Heart right ventricle (tissue), 16 donors: ENCODE measurements around the gene LEMD3. TPM values are rescaled to one million over a fixed set of nuclear protein-coding genes. Genes with fewer than 3 reads are reported as not detected.
A peak's percentile ranks its signal among the peaks of the same experiment; 100 is the strongest.

Source experiments
- ATAC-seq, 8 donors: fragments of 200-7000 bp; cut with Tn5 transposase; one replicate each; pipeline ENCODE4 v1.9.1; 2020; ENCODE audit warnings: mild to moderate bottlenecking in 8 of 8, moderate library complexity in 8 of 8, moderate number of reproducible peaks in 1 of 8
- DNase-seq, 2 donors: peaks; one replicate each; pipeline ENCODE4 v3.0.0-alpha.2; 2020
- H3K27ac ChIP-seq, 10 donors: fragments of 200-600 bp; sonication (generic) in 2 of 10; one replicate each; pipeline versions ENCODE4 v1.5.0 to v1.8.0; 2020 to 2022; ENCODE audit warnings: mild to moderate bottlenecking in 3 of 10
- H3K27me3 ChIP-seq, 7 donors: fragments of 200-600 bp; one replicate each; pipeline ENCODE4 v1.8.0; 2021 to 2022; ENCODE audit warnings: mild to moderate bottlenecking in 2 of 7
- H3K36me3 ChIP-seq, 9 donors: fragments of 200-600 bp; sonication (generic) in 1 of 9; one replicate each; pipeline versions ENCODE4 v1.5.0 to v1.8.0; 2020 to 2022; ENCODE audit warnings: mild to moderate bottlenecking in 2 of 9
- H3K4me1 ChIP-seq, 9 donors: fragments of 200-600 bp; sonication (generic) in 1 of 9; one replicate each; pipeline versions ENCODE4 v1.5.0 to v1.8.0; 2020 to 2022; ENCODE audit warnings: mild to moderate bottlenecking in 4 of 9
- H3K4me3 ChIP-seq, 10 donors: fragments of 200-600 bp; sonication (generic) in 2 of 10; one replicate each; pipeline versions ENCODE4 v1.5.0 to v1.8.0; 2020 to 2022; ENCODE audit warnings: mild to moderate bottlenecking in 7 of 10, moderate library complexity in 2 of 10
- H3K9me3 ChIP-seq, 11 donors: fragments of 200-600 bp in 10 of 11; sonication (generic) in 2 of 11; one replicate each; pipeline versions ENCODE4 v1.5.0 to v1.8.0; 2013 to 2022; ENCODE audit warnings: mild to moderate bottlenecking in 2 of 11, control low read depth in 1 of 11, moderate library complexity in 1 of 11
- WGBS, 2 donors: extraction: QIAGEN DNeasy Blood & Tissue Kit; methylation state at CpG; one replicate each; pipeline ENCODE4 v1.1.7; 2013; ENCODE audit warnings: inconsistent platforms in 1 of 2; 5-methylcytosine and 5-hydroxymethylcytosine counted together
- intact Hi-C, 10 donors: fragments of 100-400 bp; cut with DNase I; formaldehyde crosslinking; loops; one replicate each; pipeline versions ENCODE4 v1.11.1 to v1.14.2; 2022
- polyA plus RNA-seq, 2 donors: library from polyadenylated mRNA; stranded (reverse); fragments of 200-250 nt; gene quantifications; one replicate each; pipeline ENCODE4 v1.2.3, GENCODE V29; 2013
- total RNA-seq, 10 donors: library from RNA; stranded (reverse); fragmentation: NEBNext Ultra II Directional in 3 of 10; extraction: Animal tissue kit (Norgen Biotek cat#: 25700) in 3 of 10; gene quantifications; one replicate each; pipeline versions ENCODE4 v1.2.1 to v1.2.4, GENCODE V29; 2021 to 2023
- TF ChIP-seq, protein P1 (sequence below), 9 donors: fragments of 200-600 bp; sonication (generic) in 2 of 9; IDR thresholded peaks; one replicate each; pipeline versions ENCODE4 v1.5.0 to v1.8.0; 2021 to 2022; ENCODE audit warnings: antibody characterized with exemption in 9 of 9, mild to moderate bottlenecking in 5 of 9, moderate library complexity in 1 of 9
- donor health status: Arrhythmogenic right ventricular cardiomyopathy.
- donor health status: ischemic (EF 13 %, LVEDD 7.1; RV severe dilation, severe dysfunction).
- donor health status: healthy with polysubstance abuse.
- donor health status: DM: no; HTN: yes; CAD: no.
- donor health status: DM: no; HTN: no; CAD: no.
- donor health status: ischemic (EF 25% LVEDD 6.9; RV normal size, moderate dysfunction).
- donor health status: ischemic (EF 25% LVEDD 5.7; RV mildly dilated, moderate dysfunction).
- donor health status: healthy.
- donor health status: DM: yes; HTN: yes; CAD: no.
- donor health status: Ischemic cardiomyopathy.
- donor health status: ischemic (EF 35%, LVEDD 5.7; RV mildly dilated, moderate dysfunction).
- donor health status: nonischemic (EF 11% LVEDD 7.7; RV severe dilation, severe dysfunction).
- donor health status: DM: yes; HTN: yes; CAD: no.
- donor health status: PGD.
- donor health status: ischemic (EF 29% LVEDD 5.4; RV normal size, mild dysfunction).
- donor health status: nonischemic (EF 23%, LVEDD 6.1; RV moderate dilation, normal function).

Gene LEMD3
- total and polyA plus RNA-seq, 12 donors = 4.5 to 16.3 (median 11.9) TPM

DNA sequence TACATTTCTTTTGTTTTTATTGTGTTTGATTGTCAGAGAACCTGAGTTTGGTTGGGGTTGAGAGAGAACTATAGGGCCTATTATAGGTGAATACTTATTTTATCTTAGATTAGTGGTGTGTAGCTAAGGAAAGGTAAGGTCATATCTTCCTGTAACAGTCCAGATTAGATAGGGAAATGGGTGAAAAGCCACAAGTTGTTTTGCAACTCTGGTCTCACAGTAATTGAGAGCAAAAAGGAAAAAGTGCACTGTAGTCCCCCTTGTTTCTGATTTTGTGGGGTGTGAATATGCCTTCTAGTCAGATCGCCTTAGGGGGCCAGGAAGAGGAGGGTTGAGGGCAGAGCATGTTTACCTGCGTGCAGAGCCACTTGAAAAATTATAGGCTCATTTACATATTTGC lies 118.0 kb downstream of the LEMD3 start:
- Histone ChIP-seq H3K36me3 (peaks cover 0 to 16% (median 0%) of the 10 kb centered on the region in 9 donors), H3K9me3 (no peaks in the 10 kb centered on the region), H3K4me1 (peaks cover 0 to 46% (median 15%) of the 10 kb centered on the region in 9 donors), H3K27me3 (no peaks in the 10 kb centered on the region), H3K4me3 (no peak overlapping the region), H3K27ac (no peak overlapping the region)
- DNase-seq (no peak), ATAC-seq (no peak)
- intact Hi-C loops = no loop called here
- TF ChIP-seq, protein P1, sequence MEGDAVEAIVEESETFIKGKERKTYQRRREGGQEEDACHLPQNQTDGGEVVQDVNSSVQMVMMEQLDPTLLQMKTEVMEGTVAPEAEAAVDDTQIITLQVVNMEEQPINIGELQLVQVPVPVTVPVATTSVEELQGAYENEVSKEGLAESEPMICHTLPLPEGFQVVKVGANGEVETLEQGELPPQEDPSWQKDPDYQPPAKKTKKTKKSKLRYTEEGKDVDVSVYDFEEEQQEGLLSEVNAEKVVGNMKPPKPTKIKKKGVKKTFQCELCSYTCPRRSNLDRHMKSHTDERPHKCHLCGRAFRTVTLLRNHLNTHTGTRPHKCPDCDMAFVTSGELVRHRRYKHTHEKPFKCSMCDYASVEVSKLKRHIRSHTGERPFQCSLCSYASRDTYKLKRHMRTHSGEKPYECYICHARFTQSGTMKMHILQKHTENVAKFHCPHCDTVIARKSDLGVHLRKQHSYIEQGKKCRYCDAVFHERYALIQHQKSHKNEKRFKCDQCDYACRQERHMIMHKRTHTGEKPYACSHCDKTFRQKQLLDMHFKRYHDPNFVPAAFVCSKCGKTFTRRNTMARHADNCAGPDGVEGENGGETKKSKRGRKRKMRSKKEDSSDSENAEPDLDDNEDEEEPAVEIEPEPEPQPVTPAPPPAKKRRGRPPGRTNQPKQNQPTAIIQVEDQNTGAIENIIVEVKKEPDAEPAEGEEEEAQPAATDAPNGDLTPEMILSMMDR (IDR thresholded peaks at IDR 0.05) = no peak
- 80 to 90% methylated on average over 2 of the region's 2 CpGs for WGBS, 2 donors

DNA sequence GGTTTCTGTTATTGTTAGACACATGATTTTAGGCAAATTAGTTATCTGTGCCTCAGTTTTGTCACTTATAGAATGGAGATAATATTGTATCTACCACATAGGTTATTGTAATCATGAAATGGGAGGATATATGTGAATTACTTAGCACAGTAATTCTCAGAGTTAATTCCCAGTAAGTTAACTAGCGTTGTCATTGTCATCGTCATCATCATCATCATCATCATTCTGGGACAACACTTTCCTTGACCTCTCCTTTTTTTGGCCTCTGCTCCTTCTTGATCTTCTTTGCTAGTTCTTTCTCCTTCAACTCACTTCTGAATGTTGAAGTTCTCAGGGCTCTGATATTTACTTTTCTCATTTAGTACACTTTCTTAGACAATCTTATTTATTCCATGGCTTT lies 122.9 kb downstream of the LEMD3 start:
- no peaks in the 10 kb centered on the region for H3K9me3 ChIP-seq
- 97 to 98% methylated on average over 2 of the region's 2 CpGs for WGBS, 2 donors
- no peak overlapping the region for H3K4me3 ChIP-seq
- TF ChIP-seq, protein P1 (IDR thresholded peaks at IDR 0.05) = no peak
- DNase-seq = no peak
- H3K27ac ChIP-seq = no peak overlapping the region
- H3K27me3 ChIP-seq = no peaks in the 10 kb centered on the region
- no peak for ATAC-seq
- no peaks in the 10 kb centered on the region for H3K36me3 ChIP-seq
- H3K4me1 ChIP-seq = peaks cover 0 to 36% (median 16%) of the 10 kb centered on the region in 9 donors
- intact Hi-C loops = no loop called here

DNA sequence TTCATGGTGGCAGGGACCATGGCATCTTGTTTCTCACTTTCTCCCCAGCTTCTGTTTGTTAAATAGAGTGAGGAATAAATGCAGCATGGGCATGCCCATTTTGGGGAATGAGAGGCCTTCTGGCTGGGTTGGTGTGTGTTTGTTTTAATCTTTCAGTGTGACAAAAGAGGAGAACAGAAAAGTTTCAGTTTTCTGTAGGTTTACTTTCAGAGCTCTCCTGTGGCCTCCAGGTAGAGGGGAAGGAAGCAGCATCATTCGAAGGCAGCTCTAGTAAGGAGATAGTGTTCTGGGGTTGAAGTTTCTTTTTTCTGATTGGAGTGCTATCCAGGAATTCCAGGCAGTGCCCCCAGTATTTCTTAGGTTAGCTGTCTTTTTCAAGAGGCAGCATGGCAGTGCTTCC lies 124.4 kb downstream of the LEMD3 start:
- intact Hi-C loops = no loop called here
- TF ChIP-seq, protein P1 (IDR thresholded peaks at IDR 0.05) = no peak
- H3K27me3 ChIP-seq = no peaks in the 10 kb centered on the region
- no peak overlapping the region for H3K4me3 ChIP-seq
- ATAC-seq = no peak
- DNase-seq = no peak
- 76 to 77% methylated on average over 1 of the region's 1 CpG for WGBS, 2 donors
- H3K9me3 ChIP-seq = no peaks in the 10 kb centered on the region
- H3K36me3 ChIP-seq = no peaks in the 10 kb centered on the region
- no peak overlapping the region for H3K27ac ChIP-seq
- peaks cover 0 to 40% (median 18%) of the 10 kb centered on the region in 9 donors for H3K4me1 ChIP-seq

DNA sequence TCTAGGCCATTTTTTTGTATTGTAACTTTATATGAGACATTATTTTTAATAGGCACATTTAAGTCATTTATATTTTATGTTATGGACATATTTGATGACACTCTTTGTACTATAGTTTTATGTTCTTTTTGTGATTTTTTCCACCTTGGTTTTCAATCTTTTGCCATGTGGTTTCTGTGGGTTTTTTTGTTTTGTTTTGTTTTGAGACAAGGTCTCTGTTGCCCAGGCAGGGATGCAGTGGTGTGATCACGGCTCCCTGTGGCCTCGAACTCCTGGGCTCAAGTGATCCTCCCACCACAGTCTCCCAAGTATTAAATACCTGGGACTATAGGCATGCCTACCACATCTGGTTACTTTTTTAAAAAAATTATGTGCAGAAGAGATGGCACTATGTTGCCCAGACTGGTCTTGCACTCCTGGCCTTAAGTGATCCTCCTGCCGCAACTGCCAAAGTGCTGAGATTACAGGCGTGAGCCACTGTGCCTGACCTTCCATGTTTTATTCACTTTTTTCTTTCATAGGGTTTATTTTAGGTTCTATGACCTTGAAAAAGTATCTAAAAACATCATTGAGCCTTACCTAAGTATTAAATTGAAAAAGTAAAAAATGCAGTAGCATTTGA lies 125.4 kb downstream of the LEMD3 start:
- Histone ChIP-seq H3K27ac (no peak overlapping the region), H3K27me3 (no peaks in the 10 kb centered on the region), H3K36me3 (no peaks in the 10 kb centered on the region), H3K4me1 (peaks cover 0 to 49% (median 22%) of the 10 kb centered on the region in 9 donors), H3K4me3 (no peak overlapping the region), H3K9me3 (no peaks in the 10 kb centered on the region)
- ATAC-seq (peak in 2 of 8 donors; percentile 54 to 74), DNase-seq (no peak)
- intact Hi-C loops = no loop called here
- 71 to 75% methylated on average over 4 of the region's 4 CpGs for WGBS, 2 donors
- TF ChIP-seq, protein P1 (IDR thresholded peaks at IDR 0.05) = no peak
